ENCODE measurements around the gene PSIP1. TPM values are rescaled to one million over a fixed set of nuclear protein-coding genes. Genes with fewer than 3 reads are reported as not detected.

Gene PSIP1
- total and polyA plus RNA-seq, 5 experiments from 2014 or later = 113 to 184 (median 163) TPM

DNA sequence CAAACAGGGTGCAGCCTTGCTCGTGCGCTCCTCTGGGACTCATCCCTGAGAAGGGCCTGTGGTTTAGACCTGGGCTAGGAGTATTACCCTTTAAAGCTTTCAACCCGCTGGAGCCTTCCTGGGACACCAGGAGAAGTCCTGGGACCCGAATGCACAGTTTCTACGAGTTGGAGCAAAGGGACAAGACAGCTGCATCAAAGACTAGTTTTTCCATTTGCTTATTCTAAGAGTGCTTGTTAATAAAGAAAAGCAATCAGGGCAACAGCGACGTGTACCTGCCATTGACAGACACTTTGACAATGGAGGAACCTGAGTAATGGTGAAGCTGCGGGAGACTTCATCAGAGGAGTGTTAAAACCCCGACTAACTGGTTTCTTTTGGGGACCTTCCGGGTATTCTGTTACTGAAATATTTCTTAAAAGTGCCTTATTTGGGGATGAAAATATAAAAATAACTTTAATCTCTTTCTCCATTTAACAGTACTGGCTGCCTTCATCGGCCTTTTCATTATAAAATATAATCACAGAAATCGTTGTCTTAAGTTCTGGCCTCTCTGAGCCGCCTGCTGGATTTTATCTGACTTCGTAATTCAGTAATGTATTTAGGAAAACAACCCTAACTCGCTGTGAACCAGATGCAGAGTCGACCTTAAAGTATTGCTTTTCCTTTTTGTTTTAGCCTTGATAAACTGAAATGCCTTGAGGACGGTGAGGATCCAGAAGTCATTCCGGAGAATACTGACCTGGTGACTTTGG is 87.4 kb downstream of the PSIP1 start:
- Mint-ChIP-seq H3K4me1 (peaks cover 11 to 55% (median 37%) of the 10 kb centered on the region in 4 donors), H3K36me3 (peaks cover 4 to 27% (median 6%) of the 10 kb centered on the region in 3 donors)
- POLR2A ChIA-PET = interaction anchor here (0.8 to 2.3 kb wide), 8 partner anchors 46 to 146 kb away, joined by 3 to 13 read pairs (median 5); partner anchors contain the start of genes CCDC171, PSIP1 and TTC39B

DNA sequence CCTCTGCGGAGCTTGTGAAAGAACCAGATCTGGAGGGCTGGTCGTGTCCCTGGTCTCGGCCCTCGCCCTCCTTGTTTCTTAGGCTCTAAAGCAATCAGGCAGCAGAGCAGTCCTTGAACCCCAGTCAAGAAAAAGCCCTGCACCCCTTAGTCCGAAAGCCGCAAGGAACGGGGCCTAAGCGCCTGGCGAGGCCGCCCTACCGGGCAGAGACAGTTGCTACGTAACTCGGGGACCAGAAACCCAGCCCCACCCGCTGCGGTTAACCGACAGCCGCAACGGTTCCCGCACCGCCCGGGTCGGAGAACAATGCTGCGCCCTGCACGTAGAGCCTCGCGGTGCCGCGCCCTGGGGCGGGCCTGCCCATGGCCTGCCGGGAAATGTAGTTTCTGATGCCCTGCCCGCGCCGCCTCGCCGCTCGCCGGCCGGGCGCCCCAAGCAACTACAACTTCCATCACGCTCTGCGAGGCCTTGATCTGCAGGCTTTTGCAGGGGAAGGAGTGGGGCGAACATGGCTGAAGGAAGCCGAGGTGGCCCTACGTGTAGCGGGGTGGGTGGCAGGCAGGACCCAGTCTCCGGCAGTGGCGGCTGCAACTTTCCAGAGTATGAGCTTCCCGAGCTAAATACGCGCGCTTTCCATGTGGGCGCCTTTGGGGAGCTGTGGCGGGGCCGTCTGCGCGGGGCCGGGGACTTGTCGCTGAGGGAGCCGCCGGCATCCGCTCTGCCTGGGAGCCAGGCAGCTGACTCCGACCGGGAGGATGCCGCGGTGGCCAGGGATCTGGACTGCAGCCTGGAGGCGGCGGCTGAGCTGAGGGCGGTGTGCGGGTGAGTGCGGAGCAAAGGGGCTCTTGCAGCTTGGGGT is 88.2 kb downstream of the PSIP1 start, which contains the start of gene SNAPC3:
TSS of gene SNAPC3 (plus strand) at position 505 of the 859 bp plus-strand sequence. CDS start at position 509, 4 bp downstream.
- POLR2A ChIA-PET = interaction anchor here (0.8 to 2.3 kb wide), 9 partner anchors 47 to 145 kb away, joined by 3 to 13 read pairs (median 6); partner anchors contain the start of genes CCDC171, PSIP1 and TTC39B
- H3K4me3 Mint-ChIP-seq = peak within 1 kb of the TSS; percentile 89 to 95 (median 92)
- peaks cover 11 to 48% (median 32%) of the 10 kb centered on the region in 4 donors for H3K4me1 Mint-ChIP-seq
- peak; percentile 93 to 96 for ATAC-seq
- H3K27me3 Mint-ChIP-seq = no peaks in the 10 kb centered on the region
- peak within 1 kb of the TSS; percentile 85 to 97 (median 94) for H3K27ac Mint-ChIP-seq
- H3K9me3 Mint-ChIP-seq = no peaks in the 10 kb centered on the region
- peak; percentile 87 to 95 (median 92) for DNase-seq
- peaks cover 4 to 22% (median 6%) of the 10 kb centered on the region in 3 donors for H3K36me3 Mint-ChIP-seq

More for the DNA sequence above, 87.4 kb downstream of the PSIP1 start:
- ATAC-seq = no peak
- Mint-ChIP-seq H3K27me3 (no peaks in the 10 kb centered on the region), H3K27ac (peak overlapping the region; percentile 16 to 96 (median 90)), H3K9me3 (no peaks in the 10 kb centered on the region), H3K4me3 (peak overlapping the region; percentile 89 to 95 (median 92))
- peak in 3 of 10 donors; percentile 13 to 23 (median 20) for DNase-seq

DNA sequence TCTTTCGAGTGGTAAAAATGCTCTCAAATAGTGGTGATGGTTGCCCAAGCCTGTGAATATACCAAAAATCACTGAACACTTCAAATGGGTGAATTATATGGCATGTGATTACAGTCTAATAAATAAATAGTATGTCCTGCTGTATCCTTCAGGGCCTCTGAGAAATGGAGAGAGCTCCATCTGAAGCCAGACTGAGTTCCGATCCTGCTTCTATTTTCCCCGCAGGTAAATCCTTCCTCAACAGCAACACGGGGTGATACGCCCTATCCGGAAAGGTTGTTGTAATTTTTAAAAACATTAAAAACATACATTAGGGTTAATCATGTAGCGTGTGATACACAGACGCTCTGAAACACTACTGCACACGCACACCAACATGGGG is 88.8 kb downstream of the PSIP1 start:
- Mint-ChIP-seq H3K4me1 (peaks cover 11 to 44% (median 31%) of the 10 kb centered on the region in 4 donors), H3K4me3 (peak overlapping the region; percentile 89 to 95 (median 92)), H3K27ac (peak overlapping the region; percentile 54 to 97 (median 94)), H3K9me3 (no peaks in the 10 kb centered on the region), H3K27me3 (no peaks in the 10 kb centered on the region), H3K36me3 (peaks cover 4 to 21% (median 6%) of the 10 kb centered on the region in 3 donors)
- POLR2A ChIA-PET = interaction anchor here (0.8 to 2.3 kb wide), 5 partner anchors 89 to 132 kb away, joined by 6 to 13 read pairs (median 8); partner anchors contain the start of genes CCDC171, PSIP1 and TTC39B
- DNase-seq (peak in 1 of 10 donors; percentile 10), ATAC-seq (no peak)

DNA sequence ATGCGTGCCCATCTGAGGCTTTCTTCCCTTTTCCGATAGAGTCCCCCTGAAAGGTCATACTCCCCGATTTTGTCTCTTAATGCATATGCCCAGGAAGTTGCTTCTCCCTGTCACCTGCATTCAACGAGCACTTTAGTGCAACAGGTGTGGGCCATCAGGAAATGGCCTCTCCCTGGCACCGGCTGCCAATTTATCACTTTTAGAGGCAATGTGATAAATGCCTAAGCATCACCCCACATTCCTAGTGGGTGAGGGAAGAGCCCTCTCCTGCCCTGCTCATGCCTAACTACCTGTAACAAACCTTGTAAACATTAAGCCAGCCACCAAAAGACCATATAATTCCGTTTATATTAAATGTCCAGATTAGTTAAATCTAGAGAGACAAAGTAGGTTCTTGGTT is 89.2 kb downstream of the PSIP1 start:
- peak overlapping the region in 9 of 10 donors; percentile 3 to 97 (median 94) for H3K27ac Mint-ChIP-seq

DNA sequence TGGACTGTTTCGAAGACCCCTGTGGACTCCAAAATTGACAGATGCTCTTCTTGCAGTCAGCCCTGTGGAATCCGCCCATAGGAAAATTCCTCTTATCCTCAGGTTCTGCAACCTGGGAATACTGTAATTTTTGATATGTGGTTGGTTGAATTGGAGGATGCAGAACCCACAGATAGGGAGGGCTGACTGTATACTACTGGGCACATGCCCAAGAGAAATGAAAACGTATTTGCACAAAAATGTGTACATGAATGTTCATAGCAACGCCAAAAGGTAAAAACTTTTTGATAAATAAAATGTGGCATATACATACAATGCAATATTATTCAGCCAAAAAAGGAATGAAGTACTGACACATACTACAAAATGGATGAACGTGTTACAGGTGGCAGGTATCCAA is 90.0 kb downstream of the PSIP1 start:
- H3K27ac Mint-ChIP-seq = peak overlapping the region in 1 of 10 donors; percentile 54
- POLR2A ChIA-PET = interaction anchor here (0.6 kb wide), 1 partner anchor 48 kb away, joined by 5 read pairs; no protein-coding TSS in a partner anchor
- no peak for ATAC-seq
- H3K4me3 Mint-ChIP-seq = no peak overlapping the region
- H3K36me3 Mint-ChIP-seq = peaks cover 0 to 12% (median 6%) of the 10 kb centered on the region in 3 donors
- no peak for DNase-seq
- H3K27me3 Mint-ChIP-seq = peaks cover 0 to 3% (median 0%) of the 10 kb centered on the region in 5 donors
- peaks cover 9 to 33% (median 23%) of the 10 kb centered on the region in 4 donors for H3K4me1 Mint-ChIP-seq
- H3K9me3 Mint-ChIP-seq = no peaks in the 10 kb centered on the region

More for the DNA sequence above, 89.2 kb downstream of the PSIP1 start:
- no peak for DNase-seq
- Mint-ChIP-seq H3K9me3 (no peaks in the 10 kb centered on the region), H3K36me3 (peaks cover 4 to 18% (median 6%) of the 10 kb centered on the region in 3 donors), H3K4me3 (peak overlapping the region; percentile 89 to 95 (median 92)), H3K4me1 (peaks cover 12 to 41% (median 30%) of the 10 kb centered on the region in 4 donors), H3K27me3 (peaks cover 0 to 3% (median 0%) of the 10 kb centered on the region in 5 donors)
- no peak for ATAC-seq
- POLR2A ChIA-PET = interaction anchor here (0.8 to 2.3 kb wide), 4 partner anchors 94 to 132 kb away, joined by 6 to 13 read pairs (median 7); partner anchors contain the start of genes CCDC171 and TTC39B

DNA sequence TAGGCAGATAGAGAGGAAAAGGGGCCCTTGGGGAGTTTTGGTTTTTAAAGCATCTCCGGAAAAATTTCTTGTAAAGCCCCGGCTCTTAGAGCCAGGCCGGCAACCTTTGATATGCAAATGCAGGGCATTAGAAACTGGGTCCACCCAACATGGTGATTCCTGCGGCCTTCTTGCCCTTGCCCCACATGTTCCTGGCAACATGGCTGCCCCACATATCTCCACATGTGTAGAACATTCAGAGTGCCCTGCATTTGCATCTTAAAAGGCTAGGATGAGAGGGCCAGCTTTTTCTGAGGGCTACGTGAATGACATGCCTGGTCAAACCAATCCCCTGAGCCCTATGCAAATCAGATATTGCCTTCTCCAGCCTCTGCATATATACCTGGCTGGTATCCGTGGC is 93.1 kb downstream of the PSIP1 start:
- no peaks in the 10 kb centered on the region for H3K9me3 Mint-ChIP-seq
- H3K4me1 Mint-ChIP-seq = peaks cover 5 to 9% (median 7%) of the 10 kb centered on the region in 4 donors
- no peaks in the 10 kb centered on the region for H3K36me3 Mint-ChIP-seq
- DNase-seq (no peak), ATAC-seq (no peak)
- POLR2A ChIA-PET = no interaction called here
- no peak overlapping the region for H3K27ac Mint-ChIP-seq
- H3K4me3 Mint-ChIP-seq = no peak overlapping the region
- peaks cover 0 to 3% (median 0%) of the 10 kb centered on the region in 5 donors for H3K27me3 Mint-ChIP-seq

DNA sequence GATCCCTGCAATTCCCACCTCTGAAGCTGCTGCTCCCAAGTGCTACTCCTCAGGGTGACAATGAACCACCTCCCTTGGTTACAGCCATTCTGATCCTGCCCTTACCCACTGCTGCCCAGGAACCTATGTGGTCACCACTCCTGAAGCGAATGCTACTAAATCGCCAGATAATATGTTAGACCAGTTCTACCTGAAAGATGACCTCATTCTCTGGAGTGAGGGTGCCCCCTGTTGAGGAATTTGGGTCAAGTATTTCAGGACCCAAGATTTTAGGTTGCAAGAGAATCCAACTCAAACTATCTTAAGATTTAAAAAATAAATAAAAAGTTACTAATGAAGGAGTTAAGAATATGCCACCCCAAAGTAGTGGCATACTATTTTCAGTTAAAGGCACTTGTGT is 93.9 kb downstream of the PSIP1 start:
- H3K36me3 Mint-ChIP-seq = no peaks in the 10 kb centered on the region

More for the DNA sequence above, 93.9 kb downstream of the PSIP1 start:
- Mint-ChIP-seq H3K27ac (peak overlapping the region in 1 of 10 donors; percentile 17), H3K9me3 (no peaks in the 10 kb centered on the region), H3K4me3 (no peak overlapping the region), H3K4me1 (peaks cover 1 to 7% (median 2%) of the 10 kb centered on the region in 4 donors), H3K27me3 (peaks cover 0 to 3% (median 0%) of the 10 kb centered on the region in 5 donors)
- peak in 1 of 2 donors; percentile 30 for ATAC-seq
- POLR2A ChIA-PET = interaction anchor here (1.1 kb wide), 1 partner anchor 40 kb away, joined by 4 read pairs; no protein-coding TSS in a partner anchor
- DNase-seq = peak in 9 of 10 donors; percentile 10 to 66 (median 33)

Other genes starting within 250 kb of the PSIP1 start
- 10 to 100 TPM; 43.9 to 44.8 TPM for gene TTC39B, start 203.8 kb downstream of the PSIP1 start, total RNA-seq
- gene TTC39B, start 203.8 kb downstream of the PSIP1 start, polyA plus RNA-seq = 10 to 100 TPM in 2 of 3 donors, 1 to 10 TPM in 1; 4.5 to 13.0 (median 10.1) TPM
- 10 to 100 TPM; 27.3 to 27.6 TPM for gene SNAPC3, start 88.1 kb downstream of the PSIP1 start, total RNA-seq
- 10 to 100 TPM in 2 of 3 donors, 1 to 10 TPM in 1; 8.6 to 12.1 (median 11.5) TPM for gene SNAPC3, start 88.1 kb downstream of the PSIP1 start, polyA plus RNA-seq
- 1 to 10 TPM; 2.1 to 3.2 TPM for gene CCDC171, start 42.1 kb upstream of the PSIP1 start, total RNA-seq
- gene CCDC171, start 42.1 kb upstream of the PSIP1 start, polyA plus RNA-seq = under 1 TPM; 0.39 to 0.80 (median 0.48) TPM